Caco-2 (cell line): Measurements from ENCODE around the gene ATOH8. TPM values are rescaled to one million over a fixed set of nuclear protein-coding genes. Genes with fewer than 3 reads are reported as not detected.

Source experiments
- BruUV-seq: library from RNA; stranded (reverse); fragments of 400-500 nt; replicated peaks from 2 replicates; lab custom pipeline; 2021; lab: Mats Ljungman, UMichigan
- CTCF ChIA-PET: fragments of 300-600 bp; sonication (Branson Sonifier 250); formaldehyde crosslinking; loops from one replicate; lab custom pipeline; 2022; ENCODE audit warnings: antibody characterized with exemption; lab: Charles Lee
- POLR2A ChIA-PET: fragments of 300-600 bp; sonication (Branson Sonifier 250); formaldehyde crosslinking; loops from one replicate; lab custom pipeline; 2022; ENCODE audit warnings: antibody characterized with exemption; lab: Charles Lee
- DNase-seq, 2 experiments: peaks; one replicate each; pipeline versions ENCODE4 v3.0.0 to v3.0.0-alpha.2; 2020 to 2022
- H3K27me3 ChIP-seq: replicated peaks from 2 replicates; pipeline ENCODE4 v1.6.0; 2011; ENCODE audit warnings: low read length; ENCODE audit not compliant: control insufficient read depth, insufficient read depth
- H3K36me3 ChIP-seq: 2 replicates; pipeline ENCODE4 v1.5.1; 2011; ENCODE audit warnings: low read length; ENCODE audit not compliant: control insufficient read depth, insufficient read depth
- H3K4me1 ChIP-seq: fragments of 250-450 bp; sonication (Bioruptor Pico); 2 replicates; pipeline ENCODE4 v1.5.1; 2020; ENCODE audit warnings: mild to moderate bottlenecking
- H3K4me3 ChIP-seq: 2 replicates; pipeline ENCODE4 v1.5.1; 2011; ENCODE audit warnings: low read depth, mild to moderate bottlenecking, control low read depth, low read length
- H3K9me3 ChIP-seq: fragments of 250-450 bp; sonication (Bioruptor Pico); 2 replicates; pipeline ENCODE4 v1.5.1; 2020; ENCODE audit warnings: mild to moderate bottlenecking, moderate library complexity
- H3K27ac Mint-ChIP-seq: one replicate; pipeline ENCODE4 v1.8.0; 2022; ENCODE audit warnings: mixed read lengths; ENCODE audit not compliant: unreplicated experiment
- H3K27me3 Mint-ChIP-seq: one replicate; pipeline ENCODE4 v1.8.0; 2022; ENCODE audit warnings: mixed read lengths; ENCODE audit not compliant: insufficient read depth, unreplicated experiment
- H3K36me3 Mint-ChIP-seq: one replicate; pipeline ENCODE4 v1.8.0; 2022; ENCODE audit warnings: mild to moderate bottlenecking, mixed read lengths; ENCODE audit not compliant: insufficient read depth, unreplicated experiment
- H3K4me1 Mint-ChIP-seq: one replicate; pipeline ENCODE4 v1.8.0; 2022; ENCODE audit warnings: low read depth, mixed read lengths; ENCODE audit not compliant: unreplicated experiment
- H3K4me3 Mint-ChIP-seq: one replicate; pipeline ENCODE4 v1.8.0; 2022; ENCODE audit warnings: mild to moderate bottlenecking, moderate library complexity, mixed read lengths; ENCODE audit not compliant: unreplicated experiment
- H3K9me3 Mint-ChIP-seq: one replicate; pipeline ENCODE4 v1.8.0; 2022; ENCODE audit warnings: mixed read lengths; ENCODE audit not compliant: unreplicated experiment
- CTCF ChIP-seq, 2 experiments: fragments of 200-600 bp in 1 of 2; IDR thresholded peaks; 1 replicate in 1 of 2; 2 replicates in 1 of 2; pipeline versions ENCODE4 v1.5.1 to v1.8.0; 2011 to 2022; ENCODE audit warnings: antibody characterized with exemption in 1 of 2, control low read depth in 1 of 2, inconsistent platforms in 1 of 2, low read depth in 1 of 2, low read length in 1 of 2, mild to moderate bottlenecking in 1 of 2, moderate library complexity in 1 of 2; ENCODE audit not compliant: insufficient read depth in 1 of 2, severe bottlenecking in 1 of 2, unreplicated experiment in 1 of 2
- intact Hi-C: fragments of 100-400 bp; cut with micrococcal nuclease; formaldehyde crosslinking; loops from one replicate; pipeline ENCODE4 v1.10.0; 2022; ENCODE audit not compliant: unreplicated experiment
- total RNA-seq: library from RNA; stranded (reverse); gene quantifications from 2 replicates; pipeline ENCODE4 v1.2.3, GENCODE V29; 2022

Gene ATOH8
- total RNA-seq, 1 experiment from 2014 or later: not detected

GRCh38 chr2:85718885-85719492, 34.8 kb upstream of the ATOH8 start:
- Mint-ChIP-seq H3K9me3 (no peaks in the 10 kb centered on the region), H3K27ac (no peak overlapping the region), H3K4me3 (no peak overlapping the region), H3K4me1 (no peaks in the 10 kb centered on the region), H3K27me3 (no peaks in the 10 kb centered on the region), H3K36me3 (no peaks in the 10 kb centered on the region)
- no peak for TF ChIP-seq CTCF (IDR thresholded peaks at IDR 0.05; ENCODE audit: insufficient read depth in 1 of 2, low read depth in 1 of 2, low read length in 1 of 2, severe bottlenecking in 1 of 2, unreplicated experiment in 1 of 2)
- CTCF ChIA-PET: interaction anchor here (0.9 kb wide), 1 partner anchor 99 kb away, joined by 3 read pairs; no protein-coding TSS in a partner anchor
- intact Hi-C loops: no loop called here
- POLR2A ChIA-PET: no interaction called here
- no peaks in the 10 kb centered on the region; the same call in 1 of the 2 replicates for H3K9me3 ChIP-seq
- DNase-seq: no peak
- no peaks in the 10 kb centered on the region for H3K36me3 ChIP-seq
- no peaks in the 10 kb centered on the region for H3K4me1 ChIP-seq
- no peak overlapping the region for H3K4me3 ChIP-seq
- no peaks in the 10 kb centered on the region for H3K27me3 ChIP-seq
- BruUV-seq: no TSS peak

GRCh38 chr2:85719609-85720240, 34.1 kb upstream of the ATOH8 start:
- BruUV-seq: no TSS peak
- H3K27me3 ChIP-seq: no peaks in the 10 kb centered on the region
- intact Hi-C loops: no loop called here

GRCh38 chr2:85720533-85720932, 33.3 kb upstream of the ATOH8 start:
- no peak overlapping the region for H3K4me3 ChIP-seq
- H3K4me1 Mint-ChIP-seq: no peaks in the 10 kb centered on the region
- H3K27me3 Mint-ChIP-seq: no peaks in the 10 kb centered on the region
- no peaks in the 10 kb centered on the region for H3K4me1 ChIP-seq
- POLR2A ChIA-PET: no interaction called here
- intact Hi-C loops: no loop called here
- no peak for DNase-seq
- H3K9me3 Mint-ChIP-seq: no peaks in the 10 kb centered on the region
- CTCF ChIA-PET: no interaction called here
- no peaks in the 10 kb centered on the region for H3K27me3 ChIP-seq
- H3K27ac Mint-ChIP-seq: no peak overlapping the region
- no peaks in the 10 kb centered on the region for H3K36me3 ChIP-seq
- TF ChIP-seq CTCF (IDR thresholded peaks at IDR 0.05; ENCODE audit: insufficient read depth in 1 of 2, low read depth in 1 of 2, low read length in 1 of 2, severe bottlenecking in 1 of 2, unreplicated experiment in 1 of 2): no peak
- H3K4me3 Mint-ChIP-seq: no peak overlapping the region
- H3K36me3 Mint-ChIP-seq: no peaks in the 10 kb centered on the region
- H3K9me3 ChIP-seq: no peaks in the 10 kb centered on the region; the same call in 1 of the 2 replicates
- BruUV-seq: no TSS peak

More at GRCh38 chr2:85719609-85720240, 34.1 kb upstream of the ATOH8 start:
- no peak for TF ChIP-seq CTCF (IDR thresholded peaks at IDR 0.05; ENCODE audit: insufficient read depth in 1 of 2, low read depth in 1 of 2, low read length in 1 of 2, severe bottlenecking in 1 of 2, unreplicated experiment in 1 of 2)
- no peaks in the 10 kb centered on the region for H3K36me3 Mint-ChIP-seq
- Histone ChIP-seq H3K4me1 (no peaks in the 10 kb centered on the region), H3K9me3 (no peaks in the 10 kb centered on the region; the same call in 1 of the 2 replicates), H3K36me3 (no peaks in the 10 kb centered on the region), H3K4me3 (no peak overlapping the region)
- no peak for DNase-seq
- H3K4me1 Mint-ChIP-seq: no peaks in the 10 kb centered on the region
- ChIA-PET CTCF (no interaction called here), POLR2A (no interaction called here)
- H3K9me3 Mint-ChIP-seq: no peaks in the 10 kb centered on the region
- H3K27ac Mint-ChIP-seq: no peak overlapping the region
- H3K4me3 Mint-ChIP-seq: no peak overlapping the region
- H3K27me3 Mint-ChIP-seq: no peaks in the 10 kb centered on the region
